GM21717 (cell line): ENCODE data around the gene CBLIF.
"Not testable (repeated sequence)": the region's sequence is repeated elsewhere in the genome, so short reads cannot be mapped to it uniquely, and the experiment has no call there.

Experiments used
- ATAC-seq: cut with Tn5 transposase; IDR thresholded peaks from one replicate; pipeline ENCODE4 v1.9.1; 2021; ENCODE audit warnings: mild to moderate bottlenecking, moderate library complexity; ENCODE audit not compliant: unreplicated experiment

CBLIF gene

DNA sequence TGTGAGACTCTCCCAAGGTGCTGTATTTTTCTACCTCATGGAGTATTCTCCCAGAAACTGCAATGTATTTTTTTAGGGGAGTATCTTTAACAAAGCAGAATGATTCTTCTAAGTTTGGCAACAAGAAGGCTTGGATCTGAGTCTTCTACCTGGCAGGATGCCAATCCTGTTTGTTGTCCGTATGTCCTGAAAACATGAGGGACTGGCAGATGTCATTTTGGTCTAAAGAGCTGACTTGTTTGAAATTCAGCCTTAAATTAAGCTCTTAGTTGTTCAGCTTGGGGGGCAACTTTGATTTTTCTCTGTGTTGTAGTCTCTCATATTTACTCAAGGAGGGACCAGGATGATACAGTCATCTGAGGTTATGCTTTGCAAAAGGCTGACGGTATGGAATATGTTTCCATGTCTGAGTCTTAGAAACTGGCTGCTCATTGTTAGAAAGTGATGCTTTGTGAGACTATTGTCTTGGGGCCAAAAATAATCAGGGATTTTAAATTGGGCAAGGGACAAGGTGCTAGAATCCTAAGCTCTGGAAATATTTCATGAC lies 44.1 kb downstream of the CBLIF start:
- ATAC-seq: no peak

DNA sequence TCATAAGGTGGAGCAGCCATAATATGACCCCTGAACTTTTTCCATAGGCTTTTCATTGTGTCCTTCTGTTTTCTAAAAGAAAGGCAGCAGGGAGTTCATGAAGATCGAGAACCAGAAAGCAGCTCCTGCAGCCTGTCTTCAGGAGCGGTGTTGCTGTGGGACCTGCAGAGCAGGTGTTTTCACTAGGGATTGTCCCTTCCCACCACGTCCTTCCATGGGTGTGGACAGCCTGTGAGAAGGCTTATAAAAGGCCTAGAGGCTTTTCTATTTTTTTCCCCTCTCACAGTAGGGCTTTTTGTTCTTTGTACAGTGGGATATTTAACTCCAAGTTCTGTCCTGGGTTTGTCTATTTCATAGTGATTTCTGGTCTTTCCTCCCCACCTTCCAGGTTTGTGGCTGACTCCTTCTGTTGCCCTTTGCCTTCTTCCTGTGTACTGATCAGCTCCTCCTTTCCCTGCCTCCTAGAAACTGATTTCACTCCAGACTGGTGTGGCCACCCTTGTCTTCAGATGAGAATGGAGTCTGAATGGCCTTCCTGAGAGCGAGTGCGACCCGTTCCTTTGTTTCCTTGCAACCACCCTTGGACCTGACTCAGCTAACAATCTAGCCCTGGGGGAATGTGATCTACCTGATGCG lies 44.8 kb downstream of the CBLIF start:
- ATAC-seq: no peak

DNA sequence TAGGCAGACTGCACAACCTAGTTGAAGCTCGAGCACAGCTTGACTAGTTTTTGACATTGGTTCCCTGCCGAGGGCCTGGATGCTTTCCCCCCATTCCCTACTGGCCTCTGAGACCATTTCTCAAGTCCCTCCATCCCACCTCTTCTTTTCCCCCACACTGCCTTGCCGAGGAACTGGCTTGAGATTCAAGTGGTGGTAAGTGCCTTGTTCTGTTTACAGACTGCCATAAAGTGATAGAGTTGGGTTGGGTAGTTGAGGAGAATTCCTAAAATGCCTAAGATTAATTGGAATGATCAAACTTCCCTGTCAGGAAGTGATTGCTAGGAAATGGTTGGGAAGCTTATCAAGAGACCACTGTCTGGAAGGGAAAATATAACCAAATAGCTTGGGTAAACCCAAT lies 50.9 kb downstream of the CBLIF start:
- no peak for ATAC-seq

DNA sequence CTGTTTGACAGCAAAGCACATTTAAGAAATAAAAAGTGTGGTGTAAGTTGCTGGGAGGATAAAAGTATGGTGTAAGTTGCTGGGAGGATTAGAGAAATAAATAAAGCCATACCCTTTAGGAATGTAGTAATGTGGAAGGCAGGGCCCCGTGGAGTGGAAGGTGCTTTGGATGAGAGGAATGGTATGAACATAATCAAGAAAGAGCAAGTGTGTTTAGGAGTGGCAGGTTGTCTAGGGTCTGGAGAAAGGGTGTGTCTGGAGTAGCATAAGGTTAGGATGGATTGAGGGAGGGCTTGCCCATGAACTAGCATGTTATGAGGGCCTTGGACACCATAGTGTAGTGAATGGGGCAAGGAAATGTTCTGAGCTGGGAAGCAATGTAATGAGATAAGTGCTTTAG lies 52.8 kb downstream of the CBLIF start:
- no peak for ATAC-seq

DNA sequence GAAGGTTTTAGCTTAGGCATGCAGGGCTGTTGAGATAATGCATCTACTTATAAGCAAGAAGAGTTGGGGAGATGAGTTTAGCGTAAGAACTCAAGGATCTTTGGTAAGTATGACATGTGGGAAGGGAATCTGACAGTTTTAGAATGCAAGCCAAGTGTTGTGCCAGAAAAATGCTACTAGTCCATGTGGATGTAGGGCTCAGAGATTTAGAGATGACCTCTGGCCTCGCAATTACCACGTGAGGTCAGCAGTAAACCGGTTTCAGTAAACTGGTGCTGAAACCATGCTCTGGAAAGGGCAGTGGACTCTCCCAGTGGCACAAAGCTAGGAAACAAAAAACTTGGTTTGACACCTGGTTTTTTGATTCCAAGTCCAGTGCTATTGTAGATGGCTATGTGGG lies 53.7 kb downstream of the CBLIF start:
- ATAC-seq: no peak

DNA sequence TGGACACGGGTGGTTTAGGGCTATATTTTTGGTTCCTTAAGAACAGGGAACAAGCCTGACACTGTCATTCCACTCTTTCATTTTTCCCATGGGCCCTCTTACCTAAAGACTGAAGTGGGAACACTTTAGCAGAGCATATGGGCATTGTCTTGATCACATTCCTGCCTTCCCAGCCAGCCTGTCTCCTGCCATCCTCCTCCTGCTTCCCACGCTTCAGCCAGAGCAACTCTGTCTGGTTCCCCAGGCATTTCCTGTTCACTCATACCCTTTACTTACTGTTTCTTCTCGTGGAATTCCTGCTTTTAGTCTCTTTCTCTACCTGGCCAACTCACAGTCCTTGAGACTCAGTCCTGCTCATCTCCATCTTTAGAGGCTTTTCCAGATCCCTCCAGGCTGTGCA lies 57.5 kb downstream of the CBLIF start:
- ATAC-seq: no peak

DNA sequence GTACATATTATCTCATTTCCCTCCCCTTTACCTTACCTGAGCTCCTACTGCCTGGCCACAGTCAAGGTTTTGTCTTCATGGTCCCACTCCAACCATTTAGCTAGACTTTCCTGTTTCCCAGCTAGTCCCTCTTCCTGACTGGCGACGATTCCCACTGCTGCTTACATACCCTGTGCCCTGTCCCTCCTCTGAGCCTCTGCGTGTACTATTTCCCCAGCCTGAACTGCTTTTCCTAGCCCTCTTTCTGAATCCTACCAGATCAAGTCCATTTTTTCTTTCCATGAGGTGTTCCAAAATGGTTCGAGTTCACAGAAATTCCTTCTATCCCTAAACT lies 58.1 kb downstream of the CBLIF start:
- no peak for ATAC-seq

DNA sequence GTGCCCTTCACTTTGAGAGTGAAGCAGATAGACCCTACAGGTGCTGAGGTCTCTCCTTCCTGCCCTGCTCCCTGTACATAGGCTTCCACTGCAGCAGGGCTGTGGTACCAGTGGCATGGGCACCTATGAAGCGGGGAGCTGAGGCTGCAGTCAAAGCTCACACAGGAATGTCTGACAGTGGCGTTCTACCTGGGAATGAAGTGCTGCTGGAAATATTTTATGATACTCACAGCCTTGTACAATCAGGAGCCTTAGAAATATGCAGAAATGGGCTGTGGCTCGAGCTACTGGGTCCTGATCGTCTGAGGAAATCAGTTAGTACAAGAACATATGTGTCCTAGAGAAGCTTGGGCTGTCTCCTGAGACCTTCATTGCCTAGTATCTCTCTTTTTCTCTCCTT lies 59.5 kb downstream of the CBLIF start:
- ATAC-seq: no peak

DNA sequence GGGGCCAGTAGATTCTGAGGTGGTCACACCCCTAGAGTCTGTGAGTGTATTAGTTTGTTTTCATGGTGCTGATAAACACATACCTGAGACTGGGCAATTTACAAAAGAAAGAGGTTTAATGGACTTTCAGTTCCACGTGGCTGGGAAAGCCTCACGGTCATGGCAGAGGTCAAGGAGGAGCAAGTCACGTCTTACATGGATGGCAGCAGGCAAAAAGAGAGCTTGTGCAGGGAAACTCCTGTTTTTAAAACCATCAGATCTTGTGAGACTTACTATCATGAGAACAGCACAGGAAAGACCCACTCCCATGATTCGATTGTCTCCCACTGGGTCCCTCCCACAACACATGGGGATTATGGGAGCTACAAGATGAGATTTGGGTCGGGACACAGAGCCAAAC lies 60.9 kb downstream of the CBLIF start:
- ATAC-seq: not testable (repeated sequence)

DNA sequence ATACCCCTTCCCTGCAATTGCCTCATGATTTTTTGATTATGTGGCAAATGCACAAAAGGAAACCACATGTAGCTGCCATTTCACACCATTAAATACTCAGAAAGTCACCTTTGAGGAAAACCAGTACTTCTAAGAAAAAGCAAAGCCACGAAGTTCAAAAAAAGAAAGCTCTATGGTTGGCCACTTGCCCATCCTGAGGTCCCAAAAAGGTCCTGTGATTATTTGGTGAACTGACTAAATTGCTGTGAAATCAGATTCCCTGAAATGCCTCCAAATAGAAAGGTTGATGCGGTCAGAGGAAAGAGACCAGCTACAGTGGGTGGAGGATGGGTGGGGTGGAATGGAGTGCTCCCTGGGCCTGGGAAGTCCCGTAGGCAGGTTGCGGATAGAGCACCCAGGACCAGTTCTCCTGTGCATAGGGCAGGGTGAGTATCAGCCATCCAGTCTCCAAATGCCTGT lies 61.6 kb downstream of the CBLIF start:
- ATAC-seq: no peak

DNA sequence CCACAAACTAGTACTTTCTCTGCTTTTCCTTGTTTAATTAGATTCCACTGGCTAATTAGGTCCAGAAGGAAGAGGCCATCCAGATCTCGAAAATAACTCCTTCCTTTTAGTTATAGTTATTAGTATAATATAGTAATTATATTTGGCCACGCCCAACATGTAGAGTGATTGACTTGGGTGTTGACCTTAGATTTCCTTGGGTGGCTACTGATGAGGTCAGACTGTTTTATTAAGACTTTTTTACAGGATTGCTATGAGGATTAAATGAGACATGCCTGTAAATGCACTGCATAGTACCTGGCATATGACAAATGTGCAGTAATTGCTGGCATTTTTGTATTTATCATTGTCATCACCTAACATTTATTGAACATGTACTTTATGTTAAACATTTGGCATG lies 63.2 kb downstream of the CBLIF start:
- no peak for ATAC-seq

DNA sequence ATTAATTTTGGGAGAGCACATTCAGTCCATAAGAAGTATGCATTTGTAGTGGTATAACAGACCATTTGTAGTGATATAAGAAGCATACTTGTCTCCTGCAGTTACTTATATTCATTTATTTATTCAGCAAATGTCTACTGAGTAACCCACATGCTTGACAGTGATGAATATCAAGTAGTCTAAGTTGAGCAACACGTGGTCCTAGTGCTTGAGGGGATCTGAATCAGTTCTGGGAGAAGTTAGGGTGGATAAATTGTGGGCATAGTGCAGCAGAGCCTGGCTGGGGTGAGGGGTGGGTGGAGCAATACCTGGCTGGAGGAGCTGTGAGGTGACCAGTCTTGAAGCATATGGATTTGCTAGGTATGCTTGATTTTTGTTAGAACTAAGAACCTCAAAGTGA lies 65.8 kb downstream of the CBLIF start:
- ATAC-seq: no peak
